GM18909 (cell line): ENCODE results near the gene MINDY3.
"Not testable (repeated sequence)": the region's sequence is repeated elsewhere in the genome, so short reads cannot be mapped to it uniquely, and the experiment has no call there.

ENCODE experiments used
- ATAC-seq: cut with Tn5 transposase; IDR thresholded peaks from one replicate; pipeline ENCODE4 v1.9.1; 2021; ENCODE audit warnings: mild to moderate bottlenecking; ENCODE audit not compliant: unreplicated experiment, poor library complexity

The MINDY3 gene

DNA sequence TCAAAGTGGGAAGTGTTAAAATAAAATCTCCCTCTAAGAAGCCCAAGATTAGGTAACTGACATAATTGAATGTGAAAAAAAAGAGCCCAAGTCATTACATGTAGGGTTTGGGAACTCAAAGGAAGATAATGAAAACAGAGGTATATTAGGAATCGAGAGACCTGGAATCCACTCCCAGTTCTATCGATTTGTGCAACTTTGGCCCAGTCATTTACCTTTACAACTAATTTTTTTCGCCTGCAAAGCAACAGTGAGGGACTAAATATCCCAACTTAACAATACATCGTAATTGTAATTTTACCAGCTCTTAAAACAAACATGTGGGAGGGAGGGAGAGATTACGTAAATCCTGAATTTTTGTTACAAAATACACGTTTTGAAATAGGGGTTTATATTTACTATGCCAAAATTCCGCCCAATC, 1.4 kb downstream of the MINDY3 start:
- ATAC-seq = no peak

DNA sequence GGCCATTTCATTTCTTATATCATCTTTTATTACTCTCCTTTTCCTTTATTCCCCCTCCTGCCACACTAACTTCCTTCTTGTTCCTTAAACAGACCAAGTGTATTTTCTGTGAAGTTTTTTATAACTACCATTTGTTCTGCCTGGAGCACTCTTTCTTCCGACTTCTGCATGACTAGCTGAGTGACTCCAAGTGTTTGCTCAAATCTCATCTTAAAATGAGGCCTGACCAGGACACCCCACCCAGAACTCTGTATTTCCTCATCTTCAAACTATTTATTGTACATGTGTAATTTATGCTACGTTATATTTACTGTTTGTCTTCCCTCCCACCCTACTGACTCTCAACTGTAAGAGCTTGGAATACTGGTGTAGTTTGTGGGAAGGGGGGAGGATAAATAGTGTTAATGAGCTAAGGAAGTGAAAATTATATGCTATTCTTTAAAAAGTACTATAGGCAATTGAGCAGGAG, 3.2 kb downstream of the MINDY3 start:
- no peak for ATAC-seq

DNA sequence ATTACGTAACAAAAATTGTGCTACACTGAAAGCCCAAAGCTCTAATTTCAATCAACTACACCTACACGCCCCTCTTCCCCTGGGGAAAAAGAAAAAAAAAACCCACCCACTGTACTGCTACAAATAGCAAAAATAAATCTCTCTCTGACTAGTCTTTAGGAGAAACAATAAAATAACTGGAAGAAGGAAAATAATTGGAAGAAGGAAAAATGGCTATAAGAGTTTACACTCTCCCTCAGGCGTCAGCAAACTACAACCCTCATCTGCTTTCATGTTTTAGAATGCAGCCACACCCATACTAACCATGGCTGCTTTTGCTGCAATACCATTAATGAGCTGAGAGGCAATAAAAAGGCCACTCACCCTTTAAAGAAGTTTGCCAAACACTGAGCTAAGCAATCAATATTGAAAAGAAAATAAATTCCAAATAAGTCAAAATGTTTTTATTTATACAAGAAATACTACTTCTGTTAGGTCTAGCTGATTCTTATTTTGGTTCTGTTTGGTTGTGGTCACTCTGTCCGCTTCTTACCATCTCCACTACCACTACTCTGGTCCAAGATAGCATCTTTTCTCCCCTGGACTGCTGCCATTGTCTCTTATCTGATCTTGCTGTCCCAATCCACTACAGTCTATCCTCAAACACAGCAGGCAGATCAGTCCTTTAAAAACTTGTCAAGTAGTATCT, 3.8 kb downstream of the MINDY3 start:
- no peak for ATAC-seq

DNA sequence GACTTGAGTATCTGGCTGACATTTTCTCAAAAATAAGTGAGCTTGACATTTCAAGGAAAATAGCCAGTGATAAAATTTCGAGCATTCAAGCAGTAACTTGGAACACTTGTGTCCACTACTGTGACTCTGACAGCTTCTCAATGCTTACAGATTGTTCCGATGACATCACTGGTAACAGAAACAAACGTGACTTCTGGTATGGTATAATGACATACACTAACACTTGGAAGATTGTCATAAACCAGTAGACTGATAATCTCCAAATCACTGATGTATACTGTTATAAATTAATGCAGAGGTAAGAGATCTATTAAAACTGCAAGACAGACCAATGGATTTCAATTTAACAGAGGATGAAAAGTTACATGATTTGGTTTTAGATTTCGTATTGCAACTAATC, 6.5 kb downstream of the MINDY3 start:
- ATAC-seq = no peak

DNA sequence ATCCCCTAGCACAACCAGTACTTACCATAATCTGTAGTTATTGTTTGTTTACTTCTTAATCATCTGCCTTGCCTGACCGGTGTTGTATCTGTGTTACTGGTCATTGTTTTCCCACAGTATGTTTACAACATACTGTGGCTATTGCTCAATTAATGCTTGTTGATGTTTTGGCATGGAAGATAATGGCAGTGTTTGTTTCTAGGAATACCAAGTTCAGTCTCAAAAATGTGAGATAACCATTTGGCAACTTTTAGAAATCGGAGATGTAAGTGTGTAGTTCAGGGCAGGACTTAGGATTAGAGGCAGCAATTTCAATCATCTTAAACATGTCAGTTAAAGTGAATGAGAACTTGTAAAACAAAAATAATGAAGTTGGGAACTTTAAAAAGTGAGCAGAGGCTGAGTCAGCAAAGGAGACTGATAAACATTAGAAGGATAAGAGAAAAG, 8.2 kb downstream of the MINDY3 start:
- no peak for ATAC-seq

DNA sequence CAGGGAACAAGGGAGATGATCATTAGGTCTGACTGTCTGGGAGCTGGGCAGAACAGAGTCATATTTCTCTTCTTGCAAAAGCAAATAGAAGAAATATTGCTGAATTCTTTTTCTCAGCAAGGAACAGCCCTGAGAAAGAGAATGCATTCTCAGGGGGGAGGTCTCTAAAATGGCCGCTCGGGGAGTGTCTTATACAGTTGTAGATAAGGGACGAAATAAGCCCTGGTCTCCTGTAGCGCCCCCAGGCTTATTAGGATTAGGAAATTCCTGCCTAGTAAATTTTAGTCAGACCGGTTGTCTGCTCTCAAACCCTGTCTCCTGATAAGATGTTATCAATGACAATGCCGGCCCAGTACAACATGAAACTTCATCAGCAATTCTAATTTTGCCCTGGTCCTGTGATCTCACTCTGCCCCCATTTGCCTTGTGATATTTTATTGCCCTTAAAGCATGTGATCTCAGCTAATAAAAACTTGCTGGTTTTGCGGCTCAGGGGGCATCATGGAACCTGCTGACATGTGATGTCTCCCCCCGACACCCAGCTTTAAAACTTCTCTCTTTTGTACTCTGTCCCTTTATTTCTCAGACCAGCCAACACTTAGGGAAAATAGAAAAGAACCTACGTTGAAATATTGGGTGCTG, 9.8 kb downstream of the MINDY3 start:
- ATAC-seq = not testable (repeated sequence)

DNA sequence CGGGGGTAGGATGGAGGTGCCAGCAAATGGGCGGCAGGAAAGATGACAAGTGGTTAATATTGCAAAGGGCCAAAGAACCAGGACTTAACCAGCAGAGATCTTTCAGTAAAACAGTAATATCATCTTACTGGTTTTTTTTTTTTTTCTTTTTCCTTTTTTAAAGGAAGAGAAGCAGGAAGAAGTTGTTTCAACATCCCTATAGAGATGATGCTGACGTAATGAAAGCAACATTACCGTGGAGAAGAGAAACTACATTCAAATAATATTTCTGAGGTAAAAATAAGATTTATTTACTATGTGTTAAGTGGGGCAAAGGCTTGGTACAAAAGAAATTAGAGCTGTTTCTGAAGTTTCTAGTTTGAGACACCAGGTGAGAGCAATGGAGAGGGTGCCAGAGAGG, 11.0 kb downstream of the MINDY3 start:
- no peak for ATAC-seq

DNA sequence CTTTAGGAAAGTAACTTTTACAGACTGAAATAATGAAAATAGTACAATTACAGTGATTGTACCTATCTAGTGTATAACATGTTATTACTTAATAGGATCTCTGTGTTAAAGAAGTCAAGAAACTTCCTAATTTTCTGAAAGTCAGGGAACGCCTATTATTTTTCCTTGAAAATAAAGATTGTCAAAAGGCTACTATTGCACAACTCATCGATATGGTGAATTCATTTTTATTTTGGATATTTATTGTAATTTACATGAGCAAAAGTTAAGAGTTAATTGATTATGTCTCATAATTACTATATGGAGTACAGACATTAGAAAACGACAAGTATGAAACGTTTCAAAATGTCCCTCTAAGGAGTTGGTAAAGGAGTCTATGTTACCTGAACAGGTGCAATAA, 12.8 kb downstream of the MINDY3 start:
- no peak for ATAC-seq

DNA sequence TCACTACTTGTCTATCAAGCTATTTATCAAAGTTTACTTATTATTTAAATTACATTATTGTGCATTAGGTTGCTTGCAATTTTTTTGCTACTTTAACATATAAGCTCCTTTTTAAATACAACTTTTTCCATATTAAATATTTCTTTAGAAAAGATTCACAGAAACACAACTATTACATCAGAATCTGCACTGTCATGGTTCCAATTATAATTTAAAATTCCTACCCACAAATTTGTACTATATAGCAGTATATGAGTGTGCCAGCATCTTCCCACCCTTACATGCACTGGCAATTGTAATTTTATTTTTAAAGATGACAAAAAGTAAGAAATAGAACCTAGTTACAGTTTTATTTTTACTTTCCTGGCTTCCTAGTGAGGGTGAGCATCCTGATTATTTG, 15.8 kb downstream of the MINDY3 start:
- no peak for ATAC-seq

DNA sequence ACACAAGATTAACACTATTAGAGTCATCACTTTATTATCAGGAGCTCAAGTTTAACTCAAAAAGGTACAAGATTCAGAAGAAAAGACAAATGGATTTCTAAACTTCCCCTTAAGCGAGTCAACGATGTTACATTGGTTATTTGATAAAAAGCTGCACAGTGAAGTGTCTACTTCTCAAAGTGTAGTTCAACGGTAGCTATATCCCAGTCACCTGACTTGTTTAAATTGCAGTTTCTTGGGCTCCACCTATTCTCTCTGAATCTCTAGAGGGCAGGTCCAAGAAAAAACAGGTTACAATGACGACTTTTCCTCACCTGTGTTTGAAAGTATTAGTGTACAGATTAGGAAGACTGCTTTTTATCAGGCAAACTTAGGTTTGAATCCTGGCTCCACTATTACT, 16.6 kb downstream of the MINDY3 start:
- no peak for ATAC-seq

DNA sequence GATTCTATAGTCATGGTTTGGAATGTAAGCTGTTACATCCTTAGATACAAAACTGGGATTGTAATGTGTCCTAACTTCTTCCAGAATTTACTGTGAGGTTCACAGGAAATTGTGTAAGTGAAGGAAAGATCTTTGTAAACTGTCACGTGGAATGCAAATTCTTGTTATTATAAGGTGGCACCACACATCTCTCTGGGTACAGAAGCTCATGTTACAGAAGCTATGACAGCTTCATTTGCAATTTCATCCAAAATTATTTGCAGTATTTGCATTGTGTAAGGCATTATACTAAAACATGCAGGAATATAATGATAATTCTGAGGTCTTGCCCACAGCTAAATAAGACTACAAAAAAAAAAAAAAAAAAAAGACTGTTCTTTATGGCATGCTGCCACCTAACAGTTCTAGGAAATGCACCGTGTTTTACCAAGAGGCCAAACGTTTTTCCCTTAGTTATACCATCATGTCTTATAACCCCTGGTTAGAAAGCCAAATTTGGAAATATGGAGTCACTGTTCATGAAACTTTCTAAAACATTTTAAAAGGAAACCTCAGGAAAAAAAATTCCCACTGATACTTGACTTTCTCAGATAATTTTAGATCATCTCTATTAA, 17.6 kb downstream of the MINDY3 start:
- ATAC-seq = no peak

DNA sequence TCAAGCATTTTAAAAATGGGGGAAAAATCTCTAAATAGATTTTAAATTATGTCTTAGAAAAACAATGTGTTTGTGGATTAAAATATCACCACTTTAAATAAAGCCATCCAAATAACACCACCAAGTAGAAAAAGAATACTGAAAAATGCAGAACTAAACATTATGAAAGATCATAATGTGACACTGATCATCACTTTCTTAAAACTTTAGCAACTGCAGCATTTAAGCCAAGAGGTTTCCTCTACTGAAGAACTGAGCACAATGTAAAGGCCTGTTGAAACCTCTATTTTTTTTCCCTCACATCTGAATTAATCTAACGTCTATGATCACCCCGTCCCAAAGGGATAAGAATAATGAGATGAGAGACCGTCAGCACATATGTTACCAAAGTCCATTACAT, 18.6 kb downstream of the MINDY3 start:
- ATAC-seq = no peak

DNA sequence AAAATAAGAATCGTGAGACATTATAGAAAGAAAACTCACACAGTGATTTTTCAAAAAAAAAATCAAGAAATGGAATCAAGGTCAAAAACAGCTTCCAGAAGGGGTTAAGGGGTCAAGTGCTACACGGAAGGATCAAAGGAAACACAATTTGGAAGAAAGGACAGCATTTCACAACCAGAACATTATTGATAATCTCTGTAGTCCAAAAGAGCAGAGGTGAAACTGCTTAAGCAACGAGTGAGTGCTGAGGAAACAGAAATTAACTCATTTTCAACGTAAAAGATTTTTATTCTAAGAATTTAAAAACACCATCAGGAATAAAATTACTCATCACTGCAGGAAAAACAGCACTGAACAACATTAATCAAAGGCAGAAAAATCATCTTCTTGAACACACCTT, 23.5 kb downstream of the MINDY3 start:
- ATAC-seq = no peak

DNA sequence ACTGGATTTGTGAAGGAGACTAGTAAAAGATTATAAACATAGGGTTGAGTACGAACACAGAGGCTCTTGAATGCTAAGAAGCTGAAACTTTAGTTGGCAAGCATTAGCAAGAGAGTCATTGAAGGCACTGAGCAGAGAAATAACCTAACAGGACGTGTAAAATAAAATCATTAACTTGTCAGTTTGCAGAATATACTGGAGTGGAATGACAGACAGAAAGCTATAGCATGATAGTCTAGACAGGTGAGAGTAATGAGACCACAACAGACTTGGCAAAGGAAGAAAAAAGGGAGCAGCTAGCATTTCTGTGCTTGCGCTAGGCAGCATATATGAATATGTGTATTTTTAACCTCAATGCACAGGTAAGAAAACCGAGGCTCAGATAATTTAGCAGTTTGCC, 30.8 kb downstream of the MINDY3 start:
- no peak for ATAC-seq

DNA sequence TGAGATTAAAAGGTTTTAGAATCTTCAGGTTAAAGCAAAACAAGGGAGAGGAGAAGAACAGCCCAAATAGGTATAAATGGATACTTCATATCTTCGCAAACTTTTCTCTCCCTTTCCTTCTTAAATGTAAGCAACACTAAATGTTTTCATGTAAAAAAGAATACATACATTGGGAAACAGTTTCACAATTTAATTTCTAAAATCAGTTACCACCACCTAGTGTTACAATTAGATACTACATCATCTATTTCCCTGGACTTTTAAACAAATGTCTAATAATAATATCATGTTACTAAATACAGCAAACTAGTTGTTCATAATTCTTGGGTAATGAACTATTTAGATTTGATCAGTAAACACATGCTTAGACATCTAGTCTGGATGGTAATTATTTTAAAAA, 35.8 kb downstream of the MINDY3 start:
- no peak for ATAC-seq

DNA sequence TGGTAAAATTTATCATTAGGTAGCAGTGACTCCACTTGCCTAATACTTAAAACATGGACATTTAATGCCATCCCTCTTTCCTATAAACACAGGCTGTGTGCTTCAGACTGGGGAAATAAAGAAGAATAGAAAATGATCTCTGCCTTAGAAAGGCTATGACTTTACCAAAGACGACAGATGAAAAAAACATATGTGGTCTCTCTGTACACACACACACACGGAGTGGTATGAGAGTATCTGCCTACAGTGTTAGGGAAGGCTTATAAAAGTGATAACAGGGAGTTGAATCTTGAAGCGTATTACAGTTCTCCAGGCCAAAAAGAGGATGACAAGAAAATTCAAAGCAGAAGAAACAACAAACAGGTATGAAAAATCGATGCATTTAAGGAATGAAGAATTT, 38.2 kb downstream of the MINDY3 start:
- ATAC-seq = no peak

DNA sequence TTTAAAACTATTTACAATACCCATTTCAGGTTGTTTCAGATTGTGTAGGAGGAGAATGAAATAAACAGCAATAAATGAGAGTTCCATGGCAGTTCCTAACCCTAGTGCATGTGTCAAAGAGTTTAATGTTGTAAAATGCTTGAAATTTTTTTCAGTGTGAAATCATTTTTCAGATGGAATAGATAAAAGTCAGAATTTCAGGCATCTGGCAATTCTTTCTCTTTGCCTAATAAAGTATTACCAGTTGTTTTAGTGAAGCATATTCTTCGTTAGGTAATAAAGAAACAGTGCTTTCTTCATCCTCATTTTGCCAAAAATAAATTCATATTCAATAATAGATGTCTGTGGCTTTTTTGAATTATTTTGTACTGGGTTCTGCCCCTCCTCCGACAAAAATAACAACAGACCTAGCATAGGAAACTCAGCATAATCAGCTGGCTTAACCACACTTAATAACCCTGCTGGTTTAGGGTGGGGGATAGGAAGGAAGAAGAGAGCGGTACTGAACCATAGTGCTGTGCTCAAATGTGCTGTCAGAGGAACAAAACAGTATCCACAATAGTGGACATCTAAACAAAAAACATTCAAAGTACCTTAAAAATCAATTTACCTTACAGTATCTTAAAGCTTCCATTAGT, 39.1 kb downstream of the MINDY3 start:
- ATAC-seq = no peak

DNA sequence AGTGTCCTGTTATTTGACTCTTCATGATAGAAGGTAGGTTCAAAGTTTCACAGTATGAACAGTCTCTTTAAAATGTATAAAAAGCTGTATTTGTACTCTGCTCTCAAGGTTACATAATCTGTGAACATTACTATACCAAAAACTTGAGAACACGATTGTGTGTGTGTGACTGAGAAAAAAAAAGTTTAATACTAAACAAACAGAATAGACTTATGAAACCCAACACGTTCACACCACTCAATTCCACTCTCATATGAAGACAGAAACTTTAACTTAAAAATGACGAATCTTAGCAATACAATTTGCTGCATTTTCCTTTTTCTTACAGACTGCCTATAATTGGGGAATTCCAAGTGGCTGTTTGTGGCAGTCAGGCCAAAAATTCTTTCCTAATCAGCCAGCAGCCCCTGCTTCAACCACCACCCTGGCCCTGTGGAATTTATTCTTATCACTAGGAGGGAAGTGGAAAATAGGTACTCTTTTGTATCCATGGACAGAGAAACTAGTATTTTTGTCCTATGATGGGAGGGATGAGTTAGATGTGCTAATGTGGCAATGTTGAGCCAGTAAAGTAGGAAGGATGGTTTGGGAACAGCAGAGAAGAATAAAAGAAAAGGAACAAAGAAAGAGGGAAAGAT, 42.8 kb downstream of the MINDY3 start:
- no peak for ATAC-seq

DNA sequence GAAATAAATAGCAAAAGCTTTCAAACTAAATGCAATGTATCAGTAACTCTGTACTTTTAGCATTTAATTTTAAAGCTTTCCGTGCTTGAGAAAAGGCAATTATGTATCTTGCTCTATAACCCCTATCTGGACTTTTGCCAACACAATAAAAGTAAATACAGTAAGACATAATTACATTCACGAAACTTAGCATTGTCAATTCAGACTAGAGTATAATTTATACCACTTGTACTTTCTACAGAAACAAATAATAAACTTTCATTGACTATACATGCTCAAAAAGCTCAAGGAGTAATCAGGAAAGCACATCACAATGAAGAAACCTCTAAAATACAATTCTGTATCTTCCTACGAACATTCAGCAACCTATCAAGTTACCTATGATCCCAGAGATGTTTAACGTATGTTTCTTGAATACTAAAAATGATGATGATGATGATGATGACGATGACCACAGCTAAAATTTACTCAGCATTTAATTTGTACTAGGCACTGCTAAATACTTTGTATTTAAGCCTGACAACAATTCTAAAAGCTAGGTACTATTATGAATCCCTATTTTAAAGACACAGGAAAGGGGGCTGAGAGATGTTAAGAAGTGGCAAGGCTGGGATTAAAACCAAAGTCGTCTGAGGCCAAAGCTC, 44.9 kb downstream of the MINDY3 start:
- no peak for ATAC-seq

DNA sequence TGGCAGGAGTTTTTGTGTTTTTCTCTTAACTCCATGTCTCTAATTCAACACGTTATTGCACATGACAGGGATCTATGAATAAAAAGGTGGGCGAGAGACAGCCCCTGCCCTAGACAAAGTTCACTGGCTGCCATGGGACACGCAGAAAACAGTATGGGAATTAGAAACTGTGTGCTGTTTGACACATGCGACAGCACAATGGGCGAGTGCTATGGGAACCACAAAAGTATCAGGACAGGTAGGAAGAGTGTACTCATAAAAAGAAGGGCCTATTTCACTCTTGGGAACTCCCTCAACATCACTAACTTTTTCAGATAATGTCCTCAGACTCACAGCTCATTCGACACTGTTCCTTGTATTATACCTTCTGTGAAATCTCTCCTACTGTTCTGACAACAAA, 45.7 kb downstream of the MINDY3 start:
- no peak for ATAC-seq
